Mononuclear cell (primary cell): Measurements from ENCODE around the gene COL1A1. TPM values are rescaled to one million over a fixed set of nuclear protein-coding genes. Genes with fewer than 3 reads are reported as not detected.

Experiments used
- H3K27me3 ChIP-seq: 2 replicates; pipeline ENCODE4 v1.6.0; 2011; ENCODE audit warnings: low read length, control low read depth; ENCODE audit not compliant: insufficient read depth
- H3K4me1 ChIP-seq: 2 replicates; pipeline ENCODE4 v1.5.1; 2011; ENCODE audit warnings: mild to moderate bottlenecking, low read length, control low read depth; ENCODE audit not compliant: insufficient read depth
- H3K4me3 ChIP-seq: 2 replicates; pipeline ENCODE4 v1.5.1; 2011; ENCODE audit warnings: mild to moderate bottlenecking, low read length, moderate library complexity
- H3K9me3 ChIP-seq: 2 replicates; pipeline ENCODE4 v1.5.1; 2011; ENCODE audit warnings: low read depth, mild to moderate bottlenecking, control low read depth, low read length
- total RNA-seq: library from RNA; depleted of rRNA; stranded (reverse); fragments of >200 nt; gene quantifications from one replicate; pipeline ENCODE4 v1.2.3, GENCODE V29; 2012

The COL1A1 gene
- total RNA-seq, 1 donor = 2.9 TPM

GRCh38 chr17:50176559-50177357 lies 24.7 kb downstream of the COL1A1 start:
- no peaks in the 10 kb centered on the region for H3K27me3 ChIP-seq

GRCh38 chr17:50175035-50175807 lies 26.2 kb downstream of the COL1A1 start:
- H3K27me3 ChIP-seq = no peaks in the 10 kb centered on the region
- no peaks in the 10 kb centered on the region for H3K9me3 ChIP-seq
- peaks cover 7% of the 10 kb centered on the region for H3K4me1 ChIP-seq
- no peak overlapping the region for H3K4me3 ChIP-seq

More at GRCh38 chr17:50176559-50177357, 24.7 kb downstream of the COL1A1 start:
- Histone ChIP-seq H3K9me3 (no peaks in the 10 kb centered on the region), H3K4me3 (no peak overlapping the region), H3K4me1 (peaks cover 7% of the 10 kb centered on the region)

DNA sequence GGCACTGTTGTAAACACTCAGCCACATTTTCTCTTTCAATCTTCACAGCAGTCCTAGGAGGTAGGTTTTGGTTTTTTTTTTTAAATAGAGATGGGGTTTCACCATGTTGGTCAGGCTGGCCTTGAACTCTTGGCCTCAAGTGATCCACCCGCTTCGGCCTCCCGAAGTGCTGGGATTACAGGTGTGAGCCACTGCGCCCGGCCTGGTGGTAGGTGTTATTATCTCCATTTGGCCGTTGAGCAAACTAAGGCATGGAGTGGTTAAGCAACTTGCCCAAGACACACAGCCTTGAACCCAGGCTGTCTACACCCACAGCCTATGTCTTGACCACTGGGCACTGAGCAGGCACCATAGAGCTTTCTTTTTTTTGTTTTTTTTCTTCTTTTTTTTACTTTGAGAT lies 27.0 kb downstream of the COL1A1 start:
- H3K4me1 ChIP-seq = peaks cover 7% of the 10 kb centered on the region
- H3K4me3 ChIP-seq = no peak overlapping the region

DNA sequence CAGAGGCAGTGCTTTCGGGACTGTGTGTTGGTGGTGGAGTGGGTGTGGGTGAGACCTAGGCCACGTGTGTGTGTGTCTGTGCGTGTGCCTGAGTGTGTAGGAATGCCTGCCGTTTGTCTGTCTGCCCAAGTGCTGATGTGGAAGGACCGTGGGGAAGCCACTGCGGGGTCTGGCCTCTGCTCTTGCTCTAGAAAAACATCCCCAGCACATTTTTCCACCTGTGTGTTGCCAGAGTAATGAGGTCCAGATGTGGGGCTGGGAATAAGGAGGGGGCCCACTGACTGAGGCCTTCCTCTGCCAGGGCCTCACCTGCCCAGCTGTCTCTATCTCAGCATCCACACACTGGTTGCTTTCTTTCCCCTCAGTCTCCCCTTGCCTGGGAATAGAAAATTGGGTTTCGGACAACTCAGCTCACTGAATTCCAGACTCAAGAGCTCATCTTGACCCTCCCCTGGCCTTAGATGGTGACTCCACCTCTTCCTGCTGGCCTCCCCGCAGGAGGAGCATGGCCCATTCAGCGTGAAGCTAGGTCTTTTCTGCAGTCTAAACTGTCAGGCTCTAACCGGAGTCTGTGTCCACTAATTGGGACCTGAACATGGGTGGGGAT lies 28.0 kb downstream of the COL1A1 start:
- H3K9me3 ChIP-seq = no peaks in the 10 kb centered on the region
- no peak overlapping the region for H3K4me3 ChIP-seq
- H3K4me1 ChIP-seq = peaks cover 16% of the 10 kb centered on the region
- no peaks in the 10 kb centered on the region for H3K27me3 ChIP-seq

More for the DNA sequence above, 27.0 kb downstream of the COL1A1 start:
- Histone ChIP-seq H3K27me3 (no peaks in the 10 kb centered on the region), H3K9me3 (no peaks in the 10 kb centered on the region)

- Histone ChIP-seq H3K9me3 (no peaks in the 10 kb centered on the region), H3K27me3 (no peaks in the 10 kb centered on the region), H3K4me1 (peaks cover 11% of the 10 kb centered on the region), H3K4me3 (no peak overlapping the region)
These were observed 28.5 kb downstream of the COL1A1 start for GRCh38 chr17:50172936-50173334.

- Histone ChIP-seq H3K4me3 (no peak overlapping the region), H3K9me3 (no peaks in the 10 kb centered on the region), H3K4me1 (peaks cover 9% of the 10 kb centered on the region), H3K27me3 (no peaks in the 10 kb centered on the region)
These were observed 29.3 kb downstream of the COL1A1 start for GRCh38 chr17:50172130-50172529.

- Histone ChIP-seq H3K9me3 (no peaks in the 10 kb centered on the region), H3K4me1 (peaks cover 9% of the 10 kb centered on the region), H3K4me3 (no peak overlapping the region), H3K27me3 (no peaks in the 10 kb centered on the region)
These were observed 29.9 kb downstream of the COL1A1 start for GRCh38 chr17:50171371-50172071.

GRCh38 chr17:50170662-50171370 lies 30.6 kb downstream of the COL1A1 start:
- H3K27me3 ChIP-seq = no peaks in the 10 kb centered on the region
- H3K4me3 ChIP-seq = no peak overlapping the region
- peaks cover 9% of the 10 kb centered on the region for H3K4me1 ChIP-seq
- no peaks in the 10 kb centered on the region for H3K9me3 ChIP-seq

DNA sequence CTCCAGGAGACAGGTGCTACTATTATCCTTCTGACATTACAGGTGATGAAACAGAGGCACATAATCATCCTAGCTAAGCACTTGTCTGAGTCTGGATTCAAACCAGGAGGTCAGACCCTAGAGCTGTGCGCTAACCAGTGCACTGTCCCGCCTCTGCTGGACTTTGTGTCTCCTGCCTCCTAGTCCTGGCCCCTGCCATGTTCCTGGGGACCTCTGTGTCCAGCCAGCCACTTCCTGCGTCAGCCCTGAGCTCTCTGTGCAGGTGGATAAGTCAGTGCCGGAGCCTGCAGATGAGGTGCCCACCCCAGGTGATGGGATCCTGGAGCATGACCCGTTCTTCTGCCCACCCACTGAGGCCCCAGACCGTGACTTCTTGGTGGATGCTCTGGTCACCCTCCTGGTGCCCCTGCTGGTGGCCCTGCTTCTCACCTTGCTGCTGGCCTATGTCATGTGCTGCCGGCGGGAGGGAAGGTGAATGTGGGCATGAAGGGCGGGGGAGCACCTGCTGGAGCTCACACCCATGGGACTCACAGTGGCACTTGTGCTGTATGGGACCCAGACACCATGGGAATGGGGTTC lies 31.5 kb downstream of the COL1A1 start:
- no peak overlapping the region for H3K4me3 ChIP-seq
- H3K27me3 ChIP-seq = no peaks in the 10 kb centered on the region
- H3K9me3 ChIP-seq = no peaks in the 10 kb centered on the region
- peaks cover 9% of the 10 kb centered on the region for H3K4me1 ChIP-seq

DNA sequence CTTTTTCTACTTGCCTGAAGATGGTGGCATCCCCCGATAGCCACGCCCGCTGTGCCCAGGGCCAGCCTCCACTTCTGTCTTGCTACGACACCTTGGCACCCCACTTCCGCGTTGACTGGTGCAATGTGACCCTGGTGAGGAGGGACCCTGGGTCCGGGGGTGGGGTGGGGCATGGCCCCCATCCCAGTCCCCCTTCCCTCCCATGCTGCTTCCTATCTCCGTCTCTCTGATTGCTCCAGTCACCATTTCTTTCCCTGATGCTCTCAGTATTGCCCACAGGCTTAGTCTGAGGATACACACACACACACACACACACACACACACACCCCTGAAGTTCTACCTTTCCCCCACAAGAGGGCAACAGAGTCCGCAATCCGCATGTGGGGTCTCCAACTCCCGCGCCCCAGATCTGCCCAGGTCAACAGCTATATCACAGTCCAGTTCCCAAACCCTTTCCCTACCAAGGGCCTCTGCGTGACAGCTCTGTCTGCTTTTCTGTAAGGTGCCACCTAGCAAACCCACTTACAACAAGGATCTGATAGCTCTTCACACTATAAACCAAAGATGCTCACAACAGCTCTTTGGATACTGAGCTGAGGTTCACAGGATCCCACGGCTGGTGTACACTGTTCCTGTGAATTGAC lies 32.2 kb downstream of the COL1A1 start:
- Histone ChIP-seq H3K27me3 (no peaks in the 10 kb centered on the region), H3K4me1 (peaks cover 9% of the 10 kb centered on the region), H3K9me3 (no peaks in the 10 kb centered on the region), H3K4me3 (no peak overlapping the region)

DNA sequence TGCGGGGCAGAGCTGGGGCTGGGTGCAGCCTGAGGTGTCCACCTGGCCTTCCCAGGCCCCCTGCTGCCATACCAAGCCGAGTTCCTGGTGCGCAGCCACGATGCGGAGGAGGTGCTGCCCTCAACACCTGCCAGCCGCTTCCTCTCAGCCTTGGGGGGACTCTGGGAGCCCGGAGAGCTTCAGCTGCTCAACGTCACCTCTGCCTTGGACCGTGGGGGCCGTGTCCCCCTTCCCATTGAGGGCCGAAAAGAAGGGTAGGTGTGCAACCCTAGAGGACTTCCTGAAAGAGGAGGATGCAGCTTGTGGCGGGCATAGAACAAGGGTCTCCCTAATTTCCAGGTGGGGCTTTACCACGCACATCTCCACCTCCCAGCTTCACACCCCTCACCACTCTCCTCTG lies 33.1 kb downstream of the COL1A1 start:
- Histone ChIP-seq H3K4me1 (peaks cover 14% of the 10 kb centered on the region), H3K4me3 (no peak overlapping the region), H3K9me3 (no peaks in the 10 kb centered on the region), H3K27me3 (no peaks in the 10 kb centered on the region)

- Histone ChIP-seq H3K4me1 (peaks cover 18% of the 10 kb centered on the region), H3K4me3 (no peak overlapping the region), H3K27me3 (no peaks in the 10 kb centered on the region), H3K9me3 (no peaks in the 10 kb centered on the region)
These were observed 34.1 kb downstream of the COL1A1 start for GRCh38 chr17:50167371-50167770.

DNA sequence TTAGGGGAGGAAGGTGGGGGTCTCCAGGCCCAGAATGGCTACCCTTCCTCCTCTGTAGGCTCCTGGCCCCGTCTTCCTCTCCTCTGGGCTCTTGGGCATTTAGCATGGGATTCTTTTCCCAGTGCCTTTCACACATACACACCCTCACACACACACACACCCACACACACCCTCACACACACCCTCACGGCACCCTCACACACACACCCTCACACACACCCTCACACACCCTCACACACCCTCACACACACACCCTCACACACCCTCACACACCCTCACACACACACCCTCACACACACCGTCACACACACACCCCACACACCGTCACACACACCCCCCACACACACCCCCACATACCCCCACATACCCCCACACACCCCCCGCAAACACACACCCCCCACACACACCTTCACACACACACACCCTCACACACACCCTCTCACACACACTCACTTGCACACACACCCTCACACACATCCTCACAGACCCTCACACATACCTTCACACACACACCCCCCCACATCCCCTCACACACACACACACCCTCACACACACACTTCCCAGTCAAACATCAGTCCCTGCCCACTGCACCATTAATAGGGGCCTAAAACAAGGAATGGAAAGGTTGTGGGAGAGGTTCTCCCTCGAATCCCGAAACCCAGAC lies 34.8 kb downstream of the COL1A1 start:
- peaks cover 25% of the 10 kb centered on the region for H3K4me1 ChIP-seq
- H3K9me3 ChIP-seq = no peaks in the 10 kb centered on the region
- no peaks in the 10 kb centered on the region for H3K27me3 ChIP-seq
- no peak overlapping the region for H3K4me3 ChIP-seq
